Sigmoid colon (tissue), 7 donors: Measurements from ENCODE around the gene KCTD17. TPM values are rescaled to one million over a fixed set of nuclear protein-coding genes. Genes with fewer than 3 reads are reported as not detected.
A peak's percentile ranks its signal among the peaks of the same experiment; 100 is the strongest.

ENCODE experiments used
- DNase-seq: peaks from one replicate; pipeline ENCODE4 v3.0.0-alpha.2; 2019
- H3K27ac ChIP-seq, 4 donors: fragments of 200-600 bp; sonication (generic); one replicate each; pipeline ENCODE4 v1.5.1; 2016 to 2019; ENCODE audit warnings: mild to moderate bottlenecking in 1 of 4
- H3K27me3 ChIP-seq, 3 donors: fragments of 200-600 bp; sonication (generic); one replicate each; pipeline ENCODE4 v1.5.1; 2019; ENCODE audit warnings: mild to moderate bottlenecking in 1 of 3
- H3K36me3 ChIP-seq, 4 donors: fragments of 200-600 bp; sonication (generic); one replicate each; pipeline ENCODE4 v1.5.1; 2016 to 2019
- H3K4me1 ChIP-seq, 4 donors: fragments of 200-600 bp; sonication (generic); one replicate each; pipeline ENCODE4 v1.5.1; 2017 to 2019
- H3K4me3 ChIP-seq, 4 donors: fragments of 200-600 bp; sonication (generic); one replicate each; pipeline ENCODE4 v1.5.1; 2017 to 2019; ENCODE audit warnings: mild to moderate bottlenecking in 2 of 4, moderate library complexity in 1 of 4
- H3K9me3 ChIP-seq, 4 donors: fragments of 200-600 bp in 3 of 4; sonication (generic) in 3 of 4; one replicate each; pipeline versions ENCODE4 v1.5.1 to v1.6.1; 2013 to 2019
- CTCF ChIP-seq, 4 experiments: fragments of 450-650 bp in 3 of 4; fragments of 200-600 bp in 1 of 4; IDR thresholded peaks; one replicate each; pipeline ENCODE4 v1.5.1; 2016 to 2019; ENCODE audit warnings: antibody characterized with exemption in 4 of 4, mild to moderate bottlenecking in 3 of 4, moderate library complexity in 2 of 4
- EP300 ChIP-seq, 4 donors: sonication (generic); formaldehyde crosslinking; IDR thresholded peaks; one replicate each; pipeline ENCODE4 v1.6.1; 2017; ENCODE audit warnings: antibody characterized with exemption in 4 of 4
- POLR2A ChIP-seq, 2 donors: fragments of 450-650 bp; IDR thresholded peaks; one replicate each; pipeline ENCODE4 v1.6.1; 2016; ENCODE audit warnings: antibody characterized with exemption in 2 of 2, mild to moderate bottlenecking in 2 of 2, moderate library complexity in 2 of 2
- POLR2AphosphoS5 ChIP-seq, 4 donors: sonication (generic); formaldehyde crosslinking; IDR thresholded peaks; one replicate each; pipeline ENCODE4 v1.6.1; 2017; ENCODE audit warnings: antibody characterized with exemption in 4 of 4
- WGBS, 2 donors: extraction: QIAGEN DNeasy Blood & Tissue Kit; methylation state at CpG; one replicate each; pipeline ENCODE4 v1.1.7; 2013; 5-methylcytosine and 5-hydroxymethylcytosine counted together
- intact Hi-C: fragments of 100-400 bp; cut with DNase I; formaldehyde crosslinking; loops from one replicate; pipeline ENCODE4 v1.15.1; 2023
- polyA plus RNA-seq, 3 donors: library from polyadenylated mRNA; stranded (reverse); fragments of 200-250 nt; gene quantifications; one replicate each; pipeline ENCODE4 v1.2.3, GENCODE V29; 2013
- total RNA-seq, 4 donors: library from RNA; depleted of rRNA; stranded (reverse); fragments of >200 nt; gene quantifications; one replicate each; pipeline ENCODE4 v1.1.0, GENCODE V29; 2016
- donor health status: healthy with polysubstance abuse.
- donor health status: Bipolar disorder and iron deficiency.
- donor health status: healthy.

The KCTD17 gene
- 10 to 100 TPM; 17.8 to 49.0 (median 24.0) TPM for total RNA-seq
- polyA plus RNA-seq, result 10 to 100 TPM; 23.4 to 55.5 (median 48.4) TPM

GRCh38 chr22:37051391-37052385, at the start of gene KCTD17:
KCTD17 (plus strand) TSS chr22:37051742; CDS start chr22:37051761, 19 bp downstream.
- no peaks in the 10 kb centered on the region for H3K27me3 ChIP-seq
- H3K27ac ChIP-seq, result peak within 1 kb of the TSS in 2 of 4 donors; percentile 47 to 53
- peak; percentile 80 for DNase-seq
- peak within 1 kb of the TSS; percentile 57 to 87 (median 82) for H3K4me3 ChIP-seq
- H3K4me1 ChIP-seq, result peaks cover 0 to 26% (median 18%) of the 10 kb centered on the region in 4 donors
- 5 to 6% methylated on average over 89 of the region's 89 CpGs for WGBS, 2 donors
- intact Hi-C loops, result loop anchor here (2.0 to 10.0 kb wide), 2 partner anchors 31 to 197 kb away; no protein-coding TSS in a partner anchor
- no peak for TF ChIP-seq POLR2AphosphoS5 (IDR thresholded peaks at IDR 0.05)
- no peak for TF ChIP-seq EP300 (IDR thresholded peaks at IDR 0.05)
- no peak for TF ChIP-seq CTCF (IDR thresholded peaks at IDR 0.05)
- no peak for TF ChIP-seq POLR2A (IDR thresholded peaks at IDR 0.05)
- H3K36me3 ChIP-seq, result peaks cover 0 to 31% (median 7%) of the 10 kb centered on the region in 4 donors
- H3K9me3 ChIP-seq, result no peaks in the 10 kb centered on the region

GRCh38 chr22:37001826-37002225, 49.7 kb upstream of the KCTD17 start:
- intact Hi-C loops, result no loop called here
- 86 to 90% methylated on average over 12 of the region's 12 CpGs for WGBS, 2 donors
- Histone ChIP-seq H3K4me1 (no peaks in the 10 kb centered on the region), H3K27me3 (peaks cover 0 to 11% (median 0%) of the 10 kb centered on the region in 3 donors), H3K36me3 (no peaks in the 10 kb centered on the region), H3K9me3 (no peaks in the 10 kb centered on the region), H3K27ac (no peak overlapping the region), H3K4me3 (no peak overlapping the region)
- TF ChIP-seq POLR2A (IDR thresholded peaks at IDR 0.05), result no peak
- no peak for TF ChIP-seq POLR2AphosphoS5 (IDR thresholded peaks at IDR 0.05)
- no peak for TF ChIP-seq EP300 (IDR thresholded peaks at IDR 0.05)
- TF ChIP-seq CTCF (IDR thresholded peaks at IDR 0.05), result no peak
- no peak for DNase-seq

- Histone ChIP-seq H3K27me3 (peaks cover 0 to 11% (median 0%) of the 10 kb centered on the region in 3 donors), H3K9me3 (no peaks in the 10 kb centered on the region), H3K36me3 (no peaks in the 10 kb centered on the region), H3K4me3 (no peak overlapping the region), H3K4me1 (no peaks in the 10 kb centered on the region), H3K27ac (no peak overlapping the region)
- intact Hi-C loops, result no loop called here
- 88 to 90% methylated on average over 7 of the region's 7 CpGs for WGBS, 2 donors
- no peak for DNase-seq
- TF ChIP-seq EP300 (IDR thresholded peaks at IDR 0.05) (no peak), POLR2A (IDR thresholded peaks at IDR 0.05) (no peak), POLR2AphosphoS5 (IDR thresholded peaks at IDR 0.05) (no peak), CTCF (IDR thresholded peaks at IDR 0.05) (no peak)
Observed at GRCh38 chr22:37002633-37003032, 48.9 kb upstream of the KCTD17 start.

- DNase-seq, result no peak
- 24 to 63% methylated on average over 2 of the region's 2 CpGs for WGBS, 2 donors
- Histone ChIP-seq H3K27ac (no peak overlapping the region), H3K9me3 (no peaks in the 10 kb centered on the region), H3K4me1 (peaks cover 0 to 7% (median 3%) of the 10 kb centered on the region in 4 donors), H3K27me3 (peaks cover 0 to 10% (median 0%) of the 10 kb centered on the region in 3 donors), H3K4me3 (no peak overlapping the region), H3K36me3 (no peaks in the 10 kb centered on the region)
- intact Hi-C loops, result no loop called here
- TF ChIP-seq POLR2AphosphoS5 (IDR thresholded peaks at IDR 0.05), result no peak
- TF ChIP-seq POLR2A (IDR thresholded peaks at IDR 0.05), result no peak
- no peak for TF ChIP-seq CTCF (IDR thresholded peaks at IDR 0.05)
- TF ChIP-seq EP300 (IDR thresholded peaks at IDR 0.05), result no peak
Observed at GRCh38 chr22:37007651-37008050, 43.9 kb upstream of the KCTD17 start.
